Fibroblast of pulmonary artery (primary cell): ENCODE data around the gene SCAMP1.
"Not testable (repeated sequence)": the region's sequence is repeated elsewhere in the genome, so short reads cannot be mapped to it uniquely, and the experiment has no call there.

Experiments used
- DNase-seq: peaks from one replicate; pipeline ENCODE4 v3.0.0-alpha.2; 2010; ENCODE audit warnings: low read depth
- H3K4me3 ChIP-seq: replicated peaks from 2 replicates; pipeline ENCODE4 v1.5.1; 2011; ENCODE audit warnings: low read depth, mild to moderate bottlenecking, control low read depth, low read length, moderate library complexity
- CTCF ChIP-seq: IDR thresholded peaks from 2 replicates; pipeline ENCODE4 v1.5.1; 2011; ENCODE audit warnings: mild to moderate bottlenecking, control low read depth, low read length, inconsistent platforms; ENCODE audit errors: missing control alignments

The SCAMP1 gene

DNA sequence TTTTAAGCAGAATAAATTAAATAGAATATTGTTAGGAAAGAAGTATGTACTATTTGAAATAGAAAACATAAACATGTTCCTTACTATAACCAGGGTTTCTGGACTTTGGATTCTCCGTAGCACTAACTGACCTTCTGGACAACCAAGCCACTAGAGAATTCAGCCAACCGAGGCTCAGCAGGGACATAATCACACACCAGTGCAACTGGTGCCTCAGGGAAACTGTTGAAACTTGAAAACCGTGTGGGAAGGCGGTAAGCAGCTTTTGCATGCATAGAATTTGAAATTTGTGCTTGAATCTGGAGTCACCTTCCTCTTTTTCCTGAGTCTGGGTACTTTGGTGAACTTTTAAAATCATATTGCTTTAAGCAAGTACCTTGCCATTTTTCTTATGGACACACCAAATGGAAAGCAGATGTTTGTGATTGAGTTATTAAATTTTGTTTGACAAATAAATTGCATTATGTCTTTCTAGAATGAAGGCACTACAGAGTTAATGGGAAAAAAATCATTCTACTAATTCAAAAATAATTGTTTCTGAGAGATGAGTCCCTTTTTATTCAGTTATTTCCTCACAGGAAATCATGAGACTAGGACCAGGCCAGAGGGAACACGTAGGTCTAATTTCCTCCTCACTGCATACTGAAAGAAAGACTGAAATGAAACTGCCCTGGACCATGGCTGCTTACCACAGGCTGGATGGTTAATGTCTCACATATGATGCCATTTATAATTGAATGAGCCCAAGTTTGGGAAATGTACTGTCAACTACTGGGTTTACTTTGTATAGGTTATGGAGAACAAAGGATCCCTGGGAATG lies 20.6 kb upstream of the SCAMP1 start:
- peak; percentile 20 for DNase-seq
- no peak overlapping the region for H3K4me3 ChIP-seq

GRCh38 chr5:78341440-78341839 lies 19.0 kb upstream of the SCAMP1 start:
- no peak overlapping the region for H3K4me3 ChIP-seq
- no peak for TF ChIP-seq CTCF
- DNase-seq, result no peak

More for the DNA sequence above, 20.6 kb upstream of the SCAMP1 start:
- TF ChIP-seq CTCF, result no peak

- TF ChIP-seq CTCF, result no peak
- H3K4me3 ChIP-seq, result no peak overlapping the region
- peak; percentile 61 for DNase-seq
Observed at GRCh38 chr5:78345485-78345884, 14.9 kb upstream of the SCAMP1 start.

DNA sequence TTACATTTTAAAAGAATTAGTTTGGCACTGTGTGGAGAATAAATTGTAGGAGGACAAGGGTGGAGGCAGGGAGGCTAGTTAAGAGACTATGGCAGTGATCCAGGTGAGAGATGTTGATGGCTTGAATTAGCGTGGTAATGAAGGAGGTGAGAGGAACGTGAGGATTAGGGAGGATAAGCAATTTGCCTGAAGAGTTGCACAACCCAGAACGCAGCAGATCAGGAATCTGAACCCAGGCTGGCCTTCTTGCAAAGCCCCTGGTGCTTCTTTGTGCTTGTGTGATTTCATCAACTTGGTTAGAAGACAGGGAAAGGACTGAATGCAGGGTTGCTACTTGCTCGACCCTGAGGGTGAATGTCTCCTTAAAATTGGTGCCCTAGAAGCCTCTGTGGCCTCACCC lies 6.9 kb upstream of the SCAMP1 start:
- H3K4me3 ChIP-seq, result no peak overlapping the region
- no peak for TF ChIP-seq CTCF
- DNase-seq, result no peak

DNA sequence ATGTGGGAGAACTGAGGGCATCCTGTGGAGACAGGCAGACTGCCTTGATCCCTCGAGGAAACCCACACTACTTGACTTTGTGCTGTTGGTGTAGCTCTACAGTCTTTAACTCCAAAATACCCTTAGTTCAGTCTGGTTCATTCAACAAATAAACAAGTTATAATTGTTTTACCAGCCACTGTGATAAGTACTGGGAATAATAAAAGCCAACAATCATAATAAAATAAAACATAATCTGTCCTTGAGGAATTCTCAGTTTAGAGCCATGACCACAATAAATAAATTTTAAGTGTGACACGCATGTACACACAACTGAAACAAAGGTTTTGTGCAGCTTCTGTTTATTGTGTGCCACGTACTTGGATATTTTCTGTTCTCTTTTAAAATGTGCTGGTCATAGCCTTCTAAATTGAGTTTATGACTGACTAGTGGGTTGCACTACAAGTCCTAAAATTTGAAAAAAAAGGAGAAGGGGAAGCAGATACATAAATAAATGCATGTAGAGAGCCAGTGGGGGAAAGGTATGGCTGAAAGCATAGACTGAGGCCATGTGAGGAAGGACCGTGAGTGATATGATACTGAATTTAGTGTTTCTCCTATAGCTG lies 6.2 kb upstream of the SCAMP1 start:
- TF ChIP-seq CTCF, result no peak

GRCh38 chr5:78355561-78355960 lies 4.9 kb upstream of the SCAMP1 start:
- H3K4me3 ChIP-seq, result no peak overlapping the region
- no peak for TF ChIP-seq CTCF
- DNase-seq, result no peak

More for the DNA sequence above, 6.2 kb upstream of the SCAMP1 start:
- no peak for DNase-seq
- H3K4me3 ChIP-seq, result no peak overlapping the region

DNA sequence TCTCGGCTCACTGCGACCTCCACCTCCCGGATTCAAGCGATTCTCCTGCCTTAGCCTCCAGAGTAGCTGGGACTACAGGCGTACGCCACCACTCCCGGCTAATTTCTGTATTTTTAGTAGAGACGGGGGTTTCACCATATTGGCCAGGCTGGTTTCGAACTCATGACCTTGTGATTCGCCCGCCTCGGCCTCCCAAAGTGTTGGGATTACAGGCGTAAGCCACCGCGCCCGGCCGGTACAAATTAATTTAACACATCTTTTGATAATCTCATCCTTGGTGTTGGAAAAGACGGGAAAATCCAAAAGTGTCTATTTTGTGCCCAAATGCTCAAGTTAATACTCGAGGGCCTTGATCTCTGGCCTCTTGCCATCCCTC lies 974 bp upstream of the SCAMP1 start:
- not testable (repeated sequence) for DNase-seq
- H3K4me3 ChIP-seq, result peak overlapping the region; percentile 95
